Prostate gland (tissue), 2 donors: Measurements from ENCODE around the gene CPEB1. TPM values are rescaled to one million over a fixed set of nuclear protein-coding genes. Genes with fewer than 3 reads are reported as not detected.
"Not testable (repeated sequence)": the region's sequence is repeated elsewhere in the genome, so short reads cannot be mapped to it uniquely, and the experiment has no call there.

ENCODE experiments used
- DNase-seq: peaks from one replicate; pipeline ENCODE4 v3.0.0-alpha.2; 2019; ENCODE audit warnings: low spot score
- H3K27ac ChIP-seq, 2 donors: fragments of 200-600 bp; sonication (generic); 2 replicates each; pipeline ENCODE4 v1.5.1; 2017 to 2019
- H3K27me3 ChIP-seq: fragments of 200-600 bp; sonication (generic); replicated peaks from 2 replicates; pipeline ENCODE4 v1.5.1; 2019; ENCODE audit not compliant: insufficient read depth
- H3K36me3 ChIP-seq, 2 donors: fragments of 200-600 bp; sonication (generic); 1 replicate in 1 of 2; 2 replicates in 1 of 2; pipeline versions ENCODE4 v1.5.1 to v1.8.1; 2017 to 2019
- H3K4me1 ChIP-seq: fragments of 200-600 bp; sonication (generic); replicated peaks from 2 replicates; pipeline ENCODE4 v1.5.1; 2019
- H3K4me3 ChIP-seq, 2 donors: fragments of 200-600 bp; sonication (generic); 2 replicates each; pipeline ENCODE4 v1.5.1; 2017 to 2019
- H3K9me3 ChIP-seq: fragments of 200-600 bp; sonication (generic); 2 replicates; pipeline ENCODE4 v1.5.1; 2017
- CTCF ChIP-seq, 4 experiments: fragments of 200-600 bp in 2 of 4; fragments of 450-650 bp in 2 of 4; sonication (generic) in 2 of 4; IDR thresholded peaks; 1 replicate in 3 of 4; 2 replicates in 1 of 4; pipeline ENCODE4 v1.5.1; 2016 to 2019; ENCODE audit warnings: antibody characterized with exemption in 4 of 4, mild to moderate bottlenecking in 2 of 4, moderate library complexity in 2 of 4
- POLR2A ChIP-seq: fragments of 450-650 bp; IDR thresholded peaks from one replicate; pipeline ENCODE4 v1.6.1; 2016; ENCODE audit warnings: antibody characterized with exemption, mild to moderate bottlenecking
- POLR2AphosphoS5 ChIP-seq: sonication (generic); formaldehyde crosslinking; IDR thresholded peaks from one replicate; pipeline ENCODE4 v1.6.1; 2017; ENCODE audit warnings: antibody characterized with exemption
- WGBS: methylation state at CpG from one replicate; pipeline ENCODE4 v1.1.5; 2018; 5-methylcytosine and 5-hydroxymethylcytosine counted together
- intact Hi-C: fragments of 100-400 bp; cut with DNase I; formaldehyde crosslinking; loops from one replicate; pipeline ENCODE4 v1.14.2; 2022
- total RNA-seq, 2 donors: library from RNA; depleted of rRNA; stranded (reverse); fragments of >200 nt; gene quantifications; one replicate each; pipeline ENCODE4 v1.1.0, GENCODE V29; 2016

CPEB1 gene
- total RNA-seq, 2 donors from 2014 or later = 1.7 to 51.8 TPM

DNA sequence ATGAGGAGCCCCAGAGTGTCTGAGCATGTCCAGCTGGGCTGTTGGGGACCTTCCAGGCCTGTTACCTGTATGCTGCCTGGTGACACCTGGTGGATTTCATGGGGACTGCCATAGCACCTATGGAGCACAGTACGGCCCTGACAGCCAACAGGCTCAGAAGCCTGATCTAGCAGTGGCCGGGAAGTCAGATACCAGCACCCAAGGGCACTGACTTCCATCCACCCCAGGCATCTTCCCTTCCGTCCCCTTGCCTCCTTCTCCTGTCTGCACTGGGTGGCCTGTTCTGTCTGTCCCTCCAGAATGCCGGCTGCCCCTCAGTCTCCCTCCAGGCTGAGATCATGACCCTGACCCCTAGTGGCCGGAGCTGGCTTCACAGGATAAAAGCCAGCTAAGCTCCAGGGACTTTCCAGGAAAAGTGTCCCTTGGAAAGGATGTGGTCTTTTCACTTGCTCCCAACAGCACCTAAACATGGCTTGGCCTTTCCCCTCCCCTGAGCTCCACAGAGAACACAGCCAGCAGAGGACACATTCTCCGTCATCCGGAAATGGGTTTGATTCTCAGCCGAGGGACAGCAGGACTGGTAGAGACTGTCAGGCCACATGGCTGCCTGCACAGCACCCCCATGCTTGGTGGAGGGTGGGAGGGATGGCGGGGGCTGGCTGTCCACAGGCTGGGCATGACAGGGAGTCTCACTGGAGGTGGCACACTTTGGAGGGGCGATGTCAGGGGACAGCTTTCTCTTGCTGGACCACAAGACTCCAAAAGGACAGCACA, 116.4 kb downstream of the CPEB1 start:
- no peak overlapping the region for H3K27ac ChIP-seq
- intact Hi-C loops = loop anchor here (10.0 kb wide), 1 partner anchor 474 kb away; no protein-coding TSS in a partner anchor
- DNase-seq = peak; percentile 84
- H3K4me3 ChIP-seq = no peak overlapping the region
- no peaks in the 10 kb centered on the region for H3K4me1 ChIP-seq
- no peak for TF ChIP-seq POLR2A
- TF ChIP-seq CTCF (IDR thresholded peaks at IDR 0.05) = peak; percentile 78 to 95 (median 82)
- TF ChIP-seq POLR2AphosphoS5 = peak; percentile 43
- WGBS = 19% methylated on average over 10 of the region's 10 CpGs
- H3K9me3 ChIP-seq = no peaks in the 10 kb centered on the region
- no peaks in the 10 kb centered on the region for H3K27me3 ChIP-seq
- no peaks in the 10 kb centered on the region for H3K36me3 ChIP-seq

DNA sequence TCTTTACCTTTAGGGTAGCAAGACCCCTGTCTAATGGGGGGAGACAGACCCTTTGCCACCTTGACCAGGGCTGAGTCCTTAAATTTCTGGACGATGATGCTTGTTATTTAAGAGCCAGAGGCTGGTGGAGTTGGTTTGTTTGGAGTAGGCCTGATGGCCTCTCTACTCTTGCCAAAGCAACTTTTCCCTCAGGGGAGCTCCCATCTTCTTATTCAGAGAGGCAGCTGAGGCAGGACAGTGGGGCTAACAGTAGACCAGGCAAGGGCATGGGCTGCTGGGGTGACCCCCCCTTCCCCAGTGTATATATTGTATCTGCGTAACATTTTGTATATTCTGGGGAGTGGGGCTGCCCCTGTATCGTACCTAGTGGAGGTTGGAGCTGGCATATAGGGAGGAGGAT, 117.2 kb downstream of the CPEB1 start:
- intact Hi-C loops = loop anchor here (10.0 kb wide), 1 partner anchor 475 kb away; no protein-coding TSS in a partner anchor
- 75% methylated on average over 3 of the region's 3 CpGs for WGBS

DNA sequence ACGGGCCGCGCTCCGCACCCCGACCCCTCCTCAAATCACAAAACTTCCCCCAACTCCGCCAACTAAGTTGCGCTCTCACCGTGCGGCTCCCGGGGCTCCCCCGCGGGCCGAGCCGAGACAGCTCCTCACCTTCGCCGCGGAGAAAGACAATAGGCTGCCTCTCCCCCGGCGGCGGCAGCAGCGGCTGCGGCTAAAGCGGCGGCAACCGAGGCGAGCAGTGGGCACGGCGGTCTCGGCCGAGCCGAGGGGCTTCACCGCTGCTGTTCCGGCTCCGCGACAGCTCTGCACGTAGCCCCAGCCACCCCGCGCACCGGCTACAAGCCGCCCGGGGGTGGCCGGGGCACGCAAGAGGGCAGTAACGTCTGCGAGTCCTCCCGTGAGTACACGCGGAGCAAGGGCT, 133.6 kb downstream of the CPEB1 start:
- H3K36me3 ChIP-seq, H3K4me1 ChIP-seq, intact Hi-C loops, H3K27me3 ChIP-seq, H3K27ac ChIP-seq, H3K9me3 ChIP-seq, DNase-seq, H3K4me3 ChIP-seq: not testable (repeated sequence)
- no CpG with 5 or more reads among the region's 48 CpGs for WGBS

More for the DNA sequence above, 117.2 kb downstream of the CPEB1 start:
- no peaks in the 10 kb centered on the region for H3K27me3 ChIP-seq
- DNase-seq = no peak
- TF ChIP-seq POLR2AphosphoS5 (no peak), POLR2A (no peak), CTCF (IDR thresholded peaks at IDR 0.05) (no peak)
- no peaks in the 10 kb centered on the region for H3K4me1 ChIP-seq
- no peak overlapping the region for H3K4me3 ChIP-seq
- H3K9me3 ChIP-seq = no peaks in the 10 kb centered on the region
- no peaks in the 10 kb centered on the region for H3K36me3 ChIP-seq
- no peak overlapping the region for H3K27ac ChIP-seq

DNA sequence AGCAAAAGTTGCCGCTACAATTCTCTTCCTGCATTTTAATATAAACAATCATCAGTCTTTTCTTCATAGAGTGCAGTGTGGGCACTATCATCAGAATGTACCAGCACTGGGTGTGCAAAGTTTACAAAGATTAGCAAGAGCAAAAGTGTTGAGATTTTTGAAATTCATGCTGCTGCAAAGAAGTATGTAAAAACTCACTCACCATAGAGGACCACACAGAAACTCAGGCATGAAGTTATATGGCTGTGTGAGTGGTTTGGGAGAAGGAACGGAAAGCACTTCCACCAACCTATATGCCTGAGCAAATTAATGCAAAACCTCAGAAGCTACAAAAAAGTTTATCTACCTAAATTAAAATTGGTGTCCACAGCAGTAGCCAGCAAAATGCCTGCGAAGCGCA, 139.5 kb downstream of the CPEB1 start:
- H3K27ac ChIP-seq, H3K36me3 ChIP-seq, H3K9me3 ChIP-seq, H3K27me3 ChIP-seq, intact Hi-C loops, H3K4me1 ChIP-seq, DNase-seq, H3K4me3 ChIP-seq: not testable (repeated sequence)
- 88% methylated on average over 4 of the region's 4 CpGs for WGBS

- H3K9me3 ChIP-seq, H3K4me3 ChIP-seq, H3K36me3 ChIP-seq, H3K4me1 ChIP-seq, intact Hi-C loops, DNase-seq, H3K27ac ChIP-seq, H3K27me3 ChIP-seq: not testable (repeated sequence)
- WGBS = 90% methylated on average over 1 of the region's 1 CpG
Observed at GRCh38 chr15:82507087-82507486, 140.1 kb downstream of the CPEB1 start.

GRCh38 chr15:82505842-82506241, 141.3 kb downstream of the CPEB1 start:
- WGBS = no CpG with 5 or more reads among the region's 3 CpGs
- H3K27ac ChIP-seq, H3K27me3 ChIP-seq, H3K9me3 ChIP-seq, H3K4me1 ChIP-seq, H3K4me3 ChIP-seq, intact Hi-C loops, H3K36me3 ChIP-seq, DNase-seq: not testable (repeated sequence)

- H3K36me3 ChIP-seq, DNase-seq, intact Hi-C loops, H3K4me3 ChIP-seq, H3K27ac ChIP-seq, H3K9me3 ChIP-seq, H3K27me3 ChIP-seq, H3K4me1 ChIP-seq: not testable (repeated sequence)
- 28% methylated on average over 1 of the region's 3 CpGs for WGBS
Observed at GRCh38 chr15:82504074-82504473, 143.1 kb downstream of the CPEB1 start.

GRCh38 chr15:82502700-82503339, 144.3 kb downstream of the CPEB1 start:
- intact Hi-C loops = not testable (repeated sequence)
- 24% methylated on average over 4 of the region's 7 CpGs for WGBS

GRCh38 chr15:82500772-82501171, 146.4 kb downstream of the CPEB1 start:
- H3K27me3 ChIP-seq, intact Hi-C loops, H3K4me1 ChIP-seq, DNase-seq, H3K27ac ChIP-seq, H3K9me3 ChIP-seq, H3K36me3 ChIP-seq, H3K4me3 ChIP-seq: not testable (repeated sequence)
- WGBS = 26% methylated on average over 4 of the region's 4 CpGs

More at GRCh38 chr15:82502700-82503339, 144.3 kb downstream of the CPEB1 start:
- not testable (repeated sequence) for H3K27me3 ChIP-seq, H3K36me3 ChIP-seq, DNase-seq, H3K27ac ChIP-seq, H3K4me1 ChIP-seq, H3K4me3 ChIP-seq, H3K9me3 ChIP-seq

DNA sequence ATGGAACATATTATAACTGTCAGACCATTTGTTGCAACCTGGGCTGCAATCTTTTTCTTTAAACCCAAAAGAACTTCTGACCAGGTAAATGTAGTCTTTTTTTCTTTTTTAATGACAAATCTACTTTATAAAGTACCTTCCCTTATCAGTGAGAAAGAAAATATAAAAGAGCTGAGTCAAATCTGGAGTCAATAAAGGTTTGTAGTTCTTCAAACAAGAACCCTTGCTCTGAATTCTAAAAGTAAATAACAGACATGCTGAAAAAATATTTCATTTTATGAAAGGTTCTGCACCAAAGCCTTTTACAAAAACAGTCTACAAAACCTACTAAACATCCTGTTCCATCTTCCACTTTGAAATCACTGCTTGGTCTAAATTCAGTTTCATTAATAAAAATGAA, 149.2 kb downstream of the CPEB1 start:
- intact Hi-C loops, H3K27ac ChIP-seq: not testable (repeated sequence)

More for the DNA sequence above, 149.2 kb downstream of the CPEB1 start:
- not testable (repeated sequence) for H3K36me3 ChIP-seq, H3K4me3 ChIP-seq, H3K27me3 ChIP-seq, H3K9me3 ChIP-seq, H3K4me1 ChIP-seq, DNase-seq
